GM23338 (cell line): ENCODE results near the gene IL19. TPM values are rescaled to one million over a fixed set of nuclear protein-coding genes. Genes with fewer than 3 reads are reported as not detected.

Experiments
- ATAC-seq: fragments of 200-7000 bp; cut with Tn5 transposase; 3 replicates; pipeline ENCODE4 v1.9.1; 2020
- DNase-seq: peaks from one replicate; pipeline ENCODE4 v3.0.0-alpha.2; 2015; ENCODE audit warnings: low spot score
- H2AFZ ChIP-seq: fragments of 200-600 bp; sonication (generic); 2 replicates; pipeline ENCODE4 v1.8.0; 2016; ENCODE audit warnings: antibody characterized with exemption, mild to moderate bottlenecking, moderate library complexity
- H3F3A ChIP-seq: fragments of 200-600 bp; sonication (generic); replicated peaks from 2 replicates; pipeline ENCODE4 v1.8.0; 2017; ENCODE audit warnings: antibody characterized with exemption, mixed run types, low read depth
- H3K27ac ChIP-seq: fragments of 200-600 bp; sonication (generic); 2 replicates; pipeline ENCODE4 v1.6.1; 2016; ENCODE audit warnings: low read depth
- H3K27me3 ChIP-seq: fragments of 200-600 bp; sonication (generic); 2 replicates; pipeline ENCODE4 v1.8.0; 2016; ENCODE audit warnings: mild to moderate bottlenecking, mixed run types, moderate library complexity; ENCODE audit not compliant: insufficient read depth
- H3K36me3 ChIP-seq: fragments of 200-600 bp; sonication (generic); 2 replicates; pipeline ENCODE4 v1.8.0; 2016; ENCODE audit warnings: mild to moderate bottlenecking; ENCODE audit not compliant: insufficient read depth
- H3K4me1 ChIP-seq: fragments of 200-600 bp; sonication (generic); 2 replicates; pipeline ENCODE4 v1.8.0; 2016; ENCODE audit warnings: mild to moderate bottlenecking, moderate library complexity; ENCODE audit not compliant: insufficient read depth
- H3K4me2 ChIP-seq: fragments of 200-600 bp; sonication (generic); 2 replicates; pipeline ENCODE4 v1.7.1; 2017; ENCODE audit warnings: mixed run types
- H3K4me3 ChIP-seq: fragments of 200-600 bp; sonication (generic); 2 replicates; pipeline ENCODE4 v1.6.1; 2016; ENCODE audit warnings: mixed run types
- H3K79me2 ChIP-seq: fragments of 200-600 bp; sonication (generic); replicated peaks from 2 replicates; pipeline ENCODE4 v1.8.0; 2017; ENCODE audit warnings: mild to moderate bottlenecking; ENCODE audit not compliant: insufficient read depth
- H3K9me2 ChIP-seq: fragments of 200-600 bp; sonication (generic); 2 replicates; pipeline ENCODE4 v1.8.0; 2017; ENCODE audit not compliant: insufficient read depth
- H4K20me1 ChIP-seq: fragments of 200-600 bp; sonication (generic); replicated peaks from 2 replicates; pipeline ENCODE4 v1.8.0; 2017; ENCODE audit warnings: mild to moderate bottlenecking; ENCODE audit not compliant: insufficient read depth
- H3K27ac Mint-ChIP-seq: 2 replicates; pipeline ENCODE4 v1.8.0; 2020; ENCODE audit warnings: inconsistent platforms, mild to moderate bottlenecking, moderate library complexity, mixed read lengths
- H3K27me3 Mint-ChIP-seq: 3 replicates; pipeline ENCODE4 v1.8.0; 2022; ENCODE audit warnings: low read depth, mild to moderate bottlenecking, moderate library complexity, mixed read lengths, inconsistent platforms; ENCODE audit not compliant: insufficient read depth, poor library complexity
- H3K36me3 Mint-ChIP-seq: 3 replicates; pipeline ENCODE4 v1.8.0; 2021; ENCODE audit warnings: low read depth, mild to moderate bottlenecking, inconsistent platforms, moderate library complexity, mixed read lengths
- H3K4me1 Mint-ChIP-seq: 3 replicates; pipeline ENCODE4 v1.8.0; 2020; ENCODE audit warnings: mild to moderate bottlenecking, inconsistent platforms, mixed read lengths
- H3K4me3 Mint-ChIP-seq: 3 replicates; pipeline ENCODE4 v1.8.0; 2021; ENCODE audit warnings: moderate library complexity, mild to moderate bottlenecking, inconsistent platforms, mixed read lengths
- H3K9me3 Mint-ChIP-seq: 3 replicates; pipeline ENCODE4 v1.8.0; 2020; ENCODE audit warnings: moderate library complexity, mild to moderate bottlenecking, inconsistent platforms, mixed read lengths
- CREB1 ChIP-seq: fragments of 250-450 bp; sonication (Bioruptor Pico); IDR thresholded peaks from 2 replicates; pipeline ENCODE4 v1.5.0; 2020; ENCODE audit warnings: low read depth, mild to moderate bottlenecking, moderate library complexity
- CTCF ChIP-seq, 2 experiments: fragments of 200-600 bp in 1 of 2; sonication (generic) in 1 of 2; conservative IDR thresholded peaks; 2 replicates each; pipeline versions ENCODE4 v1.5.1 to v1.6.1; 2016 to 2017; ENCODE audit warnings: antibody characterized with exemption in 2 of 2, low read depth in 2 of 2, mild to moderate bottlenecking in 2 of 2, moderate library complexity in 1 of 2
- ETS1 ChIP-seq: IDR thresholded peaks from 2 replicates; pipeline ENCODE4 v1.6.1; 2016; ENCODE audit warnings: antibody characterized with exemption
- EZH2 ChIP-seq: fragments of 200-600 bp; sonication (generic); IDR thresholded peaks from one replicate; pipeline ENCODE4 v1.8.0; 2017; ENCODE audit warnings: antibody characterized with exemption, mild to moderate bottlenecking, low read depth; ENCODE audit not compliant: unreplicated experiment
- EZH2phosphoT487 ChIP-seq: fragments of 200-600 bp; sonication (generic); IDR thresholded peaks from one replicate; pipeline ENCODE4 v1.8.1; 2018; ENCODE audit warnings: antibody characterized with exemption; ENCODE audit not compliant: unreplicated experiment
- JUNB ChIP-seq: IDR thresholded peaks from one replicate; pipeline ENCODE4 v1.6.1; 2016; ENCODE audit warnings: antibody characterized with exemption; ENCODE audit not compliant: unreplicated experiment
- NANOG ChIP-seq: IDR thresholded peaks from 2 replicates; pipeline ENCODE4 v1.6.1; 2016; ENCODE audit warnings: antibody characterized with exemption, borderline replicate concordance
- POLR2AphosphoS5 ChIP-seq: IDR thresholded peaks from 2 replicates; pipeline ENCODE4 v1.6.1; 2016; ENCODE audit warnings: antibody characterized with exemption, low read depth
- STAT1 ChIP-seq: IDR thresholded peaks from one replicate; pipeline ENCODE4 v1.6.1; 2016; ENCODE audit warnings: antibody characterized with exemption; ENCODE audit not compliant: unreplicated experiment
- ZNF114 ChIP-seq: fragments of 250-450 bp; sonication (Bioruptor Pico); IDR thresholded peaks from 2 replicates; pipeline ENCODE4 v1.5.0; 2020; ENCODE audit warnings: mild to moderate bottlenecking, moderate library complexity
- ZNF331 ChIP-seq: fragments of 250-450 bp; sonication (Bioruptor Pico); IDR thresholded peaks from 2 replicates; pipeline ENCODE4 v1.5.0; 2020; ENCODE audit warnings: low read depth, mild to moderate bottlenecking, moderate library complexity
- ZNF462 ChIP-seq: fragments of 250-450 bp; sonication (Bioruptor Pico); IDR thresholded peaks from 2 replicates; pipeline ENCODE4 v1.5.0; 2020; ENCODE audit warnings: mild to moderate bottlenecking, moderate library complexity
- polyA plus RNA-seq: library from polyadenylated mRNA; unstranded; fragments of >200 nt; fragmentation: Nextera tagmentation; extraction: Ambion mirVana; gene quantifications from 2 replicates; pipeline ENCODE4 v1.2.1, GENCODE V29; 2016
- total RNA-seq: library from RNA; depleted of rRNA; stranded (reverse); fragments of >200 nt; shearing (Covaris generic); gene quantifications from 2 replicates; pipeline ENCODE4 v1.2.3, GENCODE V29; 2014
- TF ChIP-seq, protein P1 (sequence below): IDR thresholded peaks from one replicate; pipeline ENCODE4 v1.6.1; 2018; ENCODE audit warnings: antibody characterized with exemption; ENCODE audit not compliant: unreplicated experiment

IL19 gene
- total and polyA plus RNA-seq, 2 experiments from 2014 or later, result not detected

DNA sequence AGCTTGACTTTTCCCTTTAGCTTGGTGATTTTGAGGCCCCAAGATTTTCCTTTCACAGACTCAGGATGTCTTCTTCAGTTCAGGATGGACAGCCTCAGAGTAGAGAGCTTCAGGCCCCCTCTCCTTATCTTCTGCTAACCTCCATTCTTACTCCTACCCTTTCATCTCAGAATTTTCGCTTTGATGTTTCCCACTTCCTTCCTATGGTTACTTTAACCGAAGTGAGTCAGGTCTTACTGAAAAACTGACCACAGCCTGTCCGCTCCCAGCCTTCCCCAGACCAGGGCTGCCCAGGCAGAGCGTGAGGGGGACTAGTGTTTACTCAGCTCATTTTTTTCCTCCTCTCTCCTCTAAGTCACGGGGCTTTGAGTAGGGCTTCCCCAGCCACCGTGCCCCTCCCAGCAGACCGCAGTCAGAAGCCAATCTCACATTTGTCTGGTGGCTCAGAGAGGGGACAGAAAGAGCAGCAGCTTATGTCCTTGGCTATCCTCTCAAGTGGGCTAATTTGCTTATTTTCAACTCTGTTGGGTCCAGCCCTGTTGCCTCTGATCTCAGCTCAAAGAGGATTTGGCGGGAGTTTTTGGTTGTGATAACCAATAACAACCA lies 4.2 kb upstream of the IL19 start:
- H3K4me1 ChIP-seq, result peaks cover 16% of the 10 kb centered on the region; the same call in 1 of the 2 replicates
- Mint-ChIP-seq H3K36me3 (no peaks in the 10 kb centered on the region), H3K27me3 (peaks cover 6% of the 10 kb centered on the region), H3K9me3 (no peaks in the 10 kb centered on the region), H3K27ac (no peak overlapping the region), H3K4me3 (no peak overlapping the region), H3K4me1 (peaks cover 25% of the 10 kb centered on the region)
- H4K20me1 ChIP-seq, result no peaks in the 10 kb centered on the region
- 0 out of 2 replicates have a peak, but pooled peaks cover 12% of the 10 kb centered on the region for H3K9me2 ChIP-seq
- H3K4me2 ChIP-seq, result no peak overlapping the region
- ATAC-seq, result no peak
- no peaks in the 10 kb centered on the region for H3K36me3 ChIP-seq
- no peak for TF ChIP-seq ZNF462
- no peak for TF ChIP-seq ETS1
- TF ChIP-seq EZH2phosphoT487, result no peak
- TF ChIP-seq ZNF114 (CRISPR knock-in tag), result no peak
- TF ChIP-seq CTCF (conservative IDR thresholded peaks at IDR 0.05; ENCODE audit: low read depth in 2 of 2), result no peak
- TF ChIP-seq EZH2, result no peak
- no peak for TF ChIP-seq JUNB
- TF ChIP-seq ZNF331, result no peak
- TF ChIP-seq STAT1, result no peak
- no peak for TF ChIP-seq POLR2AphosphoS5
- no peak for TF ChIP-seq NANOG
- TF ChIP-seq, protein P1, sequence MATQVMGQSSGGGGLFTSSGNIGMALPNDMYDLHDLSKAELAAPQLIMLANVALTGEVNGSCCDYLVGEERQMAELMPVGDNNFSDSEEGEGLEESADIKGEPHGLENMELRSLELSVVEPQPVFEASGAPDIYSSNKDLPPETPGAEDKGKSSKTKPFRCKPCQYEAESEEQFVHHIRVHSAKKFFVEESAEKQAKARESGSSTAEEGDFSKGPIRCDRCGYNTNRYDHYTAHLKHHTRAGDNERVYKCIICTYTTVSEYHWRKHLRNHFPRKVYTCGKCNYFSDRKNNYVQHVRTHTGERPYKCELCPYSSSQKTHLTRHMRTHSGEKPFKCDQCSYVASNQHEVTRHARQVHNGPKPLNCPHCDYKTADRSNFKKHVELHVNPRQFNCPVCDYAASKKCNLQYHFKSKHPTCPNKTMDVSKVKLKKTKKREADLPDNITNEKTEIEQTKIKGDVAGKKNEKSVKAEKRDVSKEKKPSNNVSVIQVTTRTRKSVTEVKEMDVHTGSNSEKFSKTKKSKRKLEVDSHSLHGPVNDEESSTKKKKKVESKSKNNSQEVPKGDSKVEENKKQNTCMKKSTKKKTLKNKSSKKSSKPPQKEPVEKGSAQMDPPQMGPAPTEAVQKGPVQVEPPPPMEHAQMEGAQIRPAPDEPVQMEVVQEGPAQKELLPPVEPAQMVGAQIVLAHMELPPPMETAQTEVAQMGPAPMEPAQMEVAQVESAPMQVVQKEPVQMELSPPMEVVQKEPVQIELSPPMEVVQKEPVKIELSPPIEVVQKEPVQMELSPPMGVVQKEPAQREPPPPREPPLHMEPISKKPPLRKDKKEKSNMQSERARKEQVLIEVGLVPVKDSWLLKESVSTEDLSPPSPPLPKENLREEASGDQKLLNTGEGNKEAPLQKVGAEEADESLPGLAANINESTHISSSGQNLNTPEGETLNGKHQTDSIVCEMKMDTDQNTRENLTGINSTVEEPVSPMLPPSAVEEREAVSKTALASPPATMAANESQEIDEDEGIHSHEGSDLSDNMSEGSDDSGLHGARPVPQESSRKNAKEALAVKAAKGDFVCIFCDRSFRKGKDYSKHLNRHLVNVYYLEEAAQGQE, result no peak
- TF ChIP-seq CREB1, result no peak
- no peaks in the 10 kb centered on the region for H3K27me3 ChIP-seq
- no peak overlapping the region for H2AFZ ChIP-seq
- no peaks in the 10 kb centered on the region for H3F3A ChIP-seq
- H3K4me3 ChIP-seq, result no peak overlapping the region
- no peak for DNase-seq
- H3K79me2 ChIP-seq, result no peaks in the 10 kb centered on the region
- H3K27ac ChIP-seq, result no peak overlapping the region
